Smooth muscle cell of the umbilical artery (primary cell): Measurements from ENCODE around the gene VSIG10. TPM values are rescaled to one million over a fixed set of nuclear protein-coding genes. Genes with fewer than 3 reads are reported as not detected.

Source experiments
- total RNA-seq: library from RNA; depleted of rRNA; stranded (reverse); fragments of >200 nt; gene quantifications from 2 replicates; pipeline ENCODE4 v1.2.3, GENCODE V29; 2014

VSIG10 gene
- 8.9 and 16.9 TPM in 2 replicates for total RNA-seq

GRCh38 chr12:118103601-118104382 is at the start of gene VSIG10:
Gene VSIG10 (minus strand): TSS chr12:118104011. CDS start chr12:118103671, 340 bp downstream.

GRCh38 chr12:118135788-118136558 is 32.2 kb upstream of the VSIG10 start, which contains the start of gene PEBP1:
Gene PEBP1 (plus strand): TSS chr12:118136124. CDS start chr12:118136210, 86 bp downstream.

GRCh38 chr12:118061011-118061872 is 42.6 kb downstream of the VSIG10 start, which contains the start of gene WSB2:
Gene WSB2 (minus strand): TSS chr12:118061179. CDS start chr12:118061048, 131 bp downstream.

GRCh38 chr12:118016424-118017264 is 87.2 kb downstream of the VSIG10 start, which contains the start of gene RFC5:
Gene RFC5 (plus strand): TSS chr12:118016703. CDS start chr12:118016828, 125 bp downstream.

Other genes starting within 250 kb of the VSIG10 start
- gene KSR2, start 135.0 kb downstream of the VSIG10 start, total RNA-seq, result under 0.01 TPM in 2 replicates
- 5.0 and 11.5 TPM in 2 replicates for gene RFC5, start 87.3 kb downstream of the VSIG10 start, total RNA-seq
- 124 and 174 TPM in 2 replicates for gene WSB2, start 42.8 kb downstream of the VSIG10 start, total RNA-seq
- gene PEBP1, start 32.1 kb upstream of the VSIG10 start, total RNA-seq, result 162 and 173 TPM in 2 replicates